K562 (cell line): Measurements from ENCODE around the gene LRRC37B. TPM values are rescaled to one million over a fixed set of nuclear protein-coding genes. Genes with fewer than 3 reads are reported as not detected.
"Not testable (repeated sequence)": the region's sequence is repeated elsewhere in the genome, so short reads cannot be mapped to it uniquely, and the experiment has no call there.

Experiments
- ATAC-seq: fragments of 200-7000 bp; cut with Tn5 transposase; 3 replicates; pipeline ENCODE4 v1.9.1; 2020; ENCODE audit warnings: moderate library complexity
- BruUV-seq: library from RNA; stranded (reverse); fragments of 400-500 nt; replicated peaks from 2 replicates; lab custom pipeline; 2021; lab: Mats Ljungman, UMichigan
- CTCF ChIA-PET: fragments of 300-600 bp; formaldehyde crosslinking; extraction: SDS; loops from one replicate; lab custom pipeline; 2021; ENCODE audit warnings: low intra/inter-chr PET ratio; lab: Yijun Ruan, JAX
- POLR2A ChIA-PET: fragments of 300-600, 350-650 bp; sonication (Branson Sonifier 250); formaldehyde crosslinking; extraction: SDS; loops from one replicate; lab custom pipeline; 2021; ENCODE audit warnings: antibody characterized with exemption, inconsistent platforms; lab: Yijun Ruan, JAX
- DNase-seq, 4 experiments: peaks; one replicate each; pipeline versions ENCODE4 v3.0.0 to v3.0.0-alpha.2; 2011 to 2018; ENCODE audit warnings: low spot score in 3 of 4, mixed read lengths in 3 of 4; ENCODE audit errors: extremely low read depth in 1 of 4
- FAIRE-seq: peaks from 2 replicates; lab custom pipeline; 2011; peaks lifted over from hg19 to GRCh38; lab: Jason Lieb, UNC
- H2AFZ ChIP-seq: 2 replicates; pipeline ENCODE4 v1.6.0; 2011; ENCODE audit warnings: low read depth, low read length, control low read depth, inconsistent platforms
- H3K27ac ChIP-seq: fragments of 200-600 bp; 3 replicates; pipeline ENCODE4 v1.8.0; 2011; ENCODE audit warnings: low read depth, mild to moderate bottlenecking, control low read depth, inconsistent platforms, low read length, moderate library complexity, mixed read lengths; ENCODE audit errors: extremely low read depth
- H3K27me3 ChIP-seq, 2 experiments: fragments of 300-600 bp in 1 of 2; 2 replicates in 1 of 2; 3 replicates in 1 of 2; pipeline versions ENCODE4 v1.6.0 to v1.8.0; 2011; ENCODE audit warnings: inconsistent platforms in 2 of 2, low read length in 2 of 2, mild to moderate bottlenecking in 1 of 2, mixed read lengths in 1 of 2, moderate library complexity in 1 of 2; ENCODE audit not compliant: control insufficient read depth in 2 of 2, insufficient read depth in 2 of 2
- H3K36me3 ChIP-seq: fragments of 300-600 bp; 3 replicates; pipeline ENCODE4 v1.8.0; 2011; ENCODE audit warnings: mild to moderate bottlenecking, low read length, inconsistent platforms; ENCODE audit not compliant: control insufficient read depth, insufficient read depth
- H3K4me1 ChIP-seq, 2 experiments: fragments of 200-600 bp in 1 of 2; replicated peaks in 1 of 2; 2 replicates in 1 of 2; 3 replicates in 1 of 2; pipeline versions ENCODE4 v1.5.1 to v1.8.0; 2011; ENCODE audit warnings: inconsistent platforms in 2 of 2, low read length in 2 of 2, mild to moderate bottlenecking in 1 of 2, mixed read lengths in 1 of 2, moderate library complexity in 1 of 2; ENCODE audit not compliant: control insufficient read depth in 2 of 2, insufficient read depth in 2 of 2
- H3K4me2 ChIP-seq: 2 replicates; pipeline ENCODE4 v1.6.1; 2011; ENCODE audit warnings: low read length, control low read depth, inconsistent platforms, mixed read lengths; ENCODE audit not compliant: insufficient read depth
- H3K4me3 ChIP-seq: fragments of 200-600 bp; sonication (generic), shearing (Covaris generic); 2 replicates; pipeline ENCODE4 v1.5.1; 2016; ENCODE audit warnings: control low read depth, inconsistent platforms
- H3K79me2 ChIP-seq: fragments of 200-600 bp; 3 replicates; pipeline ENCODE4 v1.8.0; 2011; ENCODE audit warnings: low read length, inconsistent platforms; ENCODE audit not compliant: control insufficient read depth, insufficient read depth
- H3K9ac ChIP-seq, 2 experiments: 2 replicates each; pipeline versions ENCODE4 v1.6.0 to v1.6.1; 2011; ENCODE audit warnings: low read depth in 2 of 2, low read length in 2 of 2, control low read depth in 1 of 2, inconsistent platforms in 1 of 2, mild to moderate bottlenecking in 1 of 2, mixed read lengths in 1 of 2; ENCODE audit not compliant: insufficient read depth in 1 of 2
- H3K9me1 ChIP-seq: one replicate; pipeline ENCODE4 v1.6.0; 2011; ENCODE audit warnings: inconsistent platforms, mild to moderate bottlenecking, low read length, moderate library complexity; ENCODE audit not compliant: control insufficient read depth, insufficient read depth
- H3K9me3 ChIP-seq: replicated peaks from 2 replicates; pipeline ENCODE4 v1.5.1; 2011; ENCODE audit warnings: low read depth, low read length, inconsistent platforms; ENCODE audit not compliant: control insufficient read depth, insufficient read depth
- H4K20me1 ChIP-seq: replicated peaks from 2 replicates; pipeline ENCODE4 v1.6.1; 2011; ENCODE audit warnings: low read length, inconsistent platforms, mixed read lengths; ENCODE audit not compliant: control insufficient read depth, insufficient read depth
- WGBS: fragments of 100-300 bp; shearing (Covaris generic); methylation state at CpG from one replicate; pipeline ENCODE4 v1.1.6; 2016; ENCODE audit warnings: low coverage, mixed read lengths; ENCODE audit not compliant: insufficient coverage; ENCODE audit errors: missing lambda C conversion rate; 5-methylcytosine and 5-hydroxymethylcytosine counted together
- in situ Hi-C: fragments of 300-500 bp; cut with MboI; formaldehyde crosslinking; loops from 4 replicates; pipeline ENCODE4 v1.15.0; 2018; ENCODE audit warnings: inconsistent platforms, mixed read lengths
- intact Hi-C: fragments of 100-400 bp; cut with micrococcal nuclease; formaldehyde crosslinking; loops from 2 replicates; pipeline ENCODE4 v1.14.2; 2022
- polyA plus RNA-seq, 8 experiments: library from polyadenylated mRNA; depleted of rRNA in 4 of 8; stranded (reverse) in 5 of 8; unstranded in 3 of 8; fragments of >200 nt; fragmentation: Nextera tagmentation in 2 of 8; fragmentation: Illumina TruSeq in 1 of 8; extraction: Ambion mirVana in 2 of 8; extraction: Trizol in 1 of 8; gene quantifications; 2 replicates each; pipeline versions ENCODE4 v1.2.1 to v1.2.3, GENCODE V29; 2011 to 2014; ENCODE audit warnings: inconsistent platforms in 1 of 8, missing spikeins in 1 of 8
- total RNA-seq, 7 experiments: library from RNA; depleted of rRNA in 6 of 7; stranded (reverse); fragments of >200 nt in 6 of 7; fragmentation: Illumina TruSeq in 2 of 7; extraction: Trizol in 2 of 7; gene quantifications; 2 replicates each; pipeline versions ENCODE4 v1.2.1 to v1.2.3, GENCODE V29; 2011 to 2021; ENCODE audit warnings: low replicate concordance in 1 of 7

The LRRC37B gene
- total and polyA plus RNA-seq, 9 of the 15 experiments (the other 6 are each of a cell fraction or from before 2014, with no cell fraction given) = 2.7 to 19.8 (median 12.4) TPM

GRCh38 chr17:32054985-32055384 is 47.8 kb downstream of the LRRC37B start:
- H4K20me1 ChIP-seq, H3K36me3 ChIP-seq, POLR2A ChIA-PET, H3K27me3 ChIP-seq, DNase-seq, H3K4me1 ChIP-seq, H3K9me1 ChIP-seq, H3K79me2 ChIP-seq, ATAC-seq, intact Hi-C loops, H2AFZ ChIP-seq, CTCF ChIA-PET, H3K9me3 ChIP-seq, H3K27ac ChIP-seq, BruUV-seq, H3K4me2 ChIP-seq, H3K9ac ChIP-seq, FAIRE-seq, H3K4me3 ChIP-seq: not testable (repeated sequence)
- in situ Hi-C loops = loop anchor here (5.0 kb wide), 1 partner anchor 1413 kb away; no protein-coding TSS in a partner anchor
- 21% methylated on average over 3 of the region's 4 CpGs for WGBS

DNA sequence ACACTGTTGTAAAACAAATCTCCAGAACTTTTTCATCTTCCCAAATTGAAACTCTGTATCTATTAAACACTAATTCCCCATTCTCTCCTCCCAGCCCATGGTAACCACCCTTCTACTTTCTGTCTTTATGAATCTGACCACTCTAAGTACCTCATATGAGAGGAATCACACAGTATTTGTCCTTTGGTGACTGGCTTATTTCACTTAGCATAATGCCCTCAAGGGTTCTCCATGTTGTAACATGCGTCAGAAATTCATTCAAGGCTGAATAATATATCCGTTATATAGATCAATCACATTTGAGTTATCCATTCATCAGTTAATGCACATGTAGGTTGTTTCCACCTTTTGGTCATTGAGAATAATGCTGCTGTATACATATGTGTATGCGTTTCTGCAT is 48.2 kb downstream of the LRRC37B start:
- H3K36me3 ChIP-seq, H3K9me3 ChIP-seq, H3K4me2 ChIP-seq, DNase-seq, ATAC-seq, BruUV-seq, H3K4me3 ChIP-seq, POLR2A ChIA-PET, H3K79me2 ChIP-seq, CTCF ChIA-PET, intact Hi-C loops, H4K20me1 ChIP-seq, H3K27ac ChIP-seq, H3K9ac ChIP-seq, H3K27me3 ChIP-seq, FAIRE-seq, H3K4me1 ChIP-seq, H3K9me1 ChIP-seq, H2AFZ ChIP-seq: not testable (repeated sequence)
- in situ Hi-C loops = loop anchor here (5.0 kb wide), 1 partner anchor 1413 kb away; no protein-coding TSS in a partner anchor
- 18% methylated on average over 1 of the region's 3 CpGs for WGBS
